ENCODE results near the gene LYPD1. TPM values are rescaled to one million over a fixed set of nuclear protein-coding genes. Genes with fewer than 3 reads are reported as not detected.

The LYPD1 gene
- total RNA-seq, 1 experiment from 2014 or later: not detected

DNA sequence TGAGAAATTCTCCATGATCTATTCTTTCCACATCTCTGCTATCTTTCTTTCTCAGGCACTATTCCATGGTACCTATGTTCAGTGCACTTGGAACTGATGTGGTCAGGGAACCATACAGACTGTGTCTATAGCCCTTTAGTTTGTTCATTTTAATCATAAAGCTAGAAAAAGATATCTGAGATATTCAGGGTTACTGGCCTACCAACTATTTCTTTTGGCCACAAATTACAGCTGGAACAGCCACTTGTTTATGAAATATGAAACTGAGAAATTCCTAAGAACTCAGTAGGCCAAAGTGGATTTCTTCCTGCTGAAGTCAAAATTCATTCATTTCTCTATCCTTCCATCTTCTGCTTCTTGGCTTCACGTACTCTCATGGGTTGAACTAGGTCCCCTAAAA, 22.8 kb upstream of the LYPD1 start (continued):
- TF ChIP-seq POLR2AphosphoS5 (IDR thresholded peaks at IDR 0.05; ENCODE audit: low read depth, low read length) (no peak), ELF1 (IDR thresholded peaks at IDR 0.05; ENCODE audit: borderline replicate concordance, low read depth) (no peak)

GRCh38 chr2:132691556-132691955, 21.6 kb upstream of the LYPD1 start:
- POLR2A ChIA-PET: no interaction called here
- CTCF ChIA-PET: no interaction called here
- no peak overlapping the region for H2AFZ ChIP-seq (ENCODE audit: low read depth, low read length, poor library complexity, severe bottlenecking)
- TF ChIP-seq POLR2AphosphoS5 (IDR thresholded peaks at IDR 0.05; ENCODE audit: low read depth, low read length) (no peak), SRF (IDR thresholded peaks at IDR 0.05; ENCODE audit: low read depth) (no peak), ZNF274 (IDR thresholded peaks at IDR 0.05; ENCODE audit: low read depth, low read length) (no peak), YY1 (IDR thresholded peaks at IDR 0.05; ENCODE audit: extremely low read depth, insufficient replicate concordance, low read depth, low read length) (no peak), CTCF (IDR thresholded peaks at IDR 0.05 in 2 of 3, conservative IDR thresholded peaks at IDR 0.05 in 1 of 3; ENCODE audit: borderline replicate concordance in 1 of 3, insufficient read depth in 1 of 3, low read depth in 2 of 3, low read length in 2 of 3) (no peak), ZBTB33 (IDR thresholded peaks at IDR 0.05; ENCODE audit: extremely low read depth, insufficient replicate concordance, low read length) (no peak), SIN3A (IDR thresholded peaks at IDR 0.05; ENCODE audit: low read depth) (no peak), EGR1 (IDR thresholded peaks at IDR 0.05; ENCODE audit: low read depth) (no peak), RAD21 (IDR thresholded peaks at IDR 0.05; ENCODE audit: low read depth) (no peak), CBX3 (IDR thresholded peaks at IDR 0.05; ENCODE audit: low read depth) (no peak), EZH2phosphoT487 (IDR thresholded peaks at IDR 0.05; ENCODE audit: borderline replicate concordance) (no peak), JUND (IDR thresholded peaks at IDR 0.05) (no peak), REST (IDR thresholded peaks at IDR 0.05; ENCODE audit: low read depth) (no peak), SP1 (IDR thresholded peaks at IDR 0.05; ENCODE audit: low read depth) (no peak), TCF7L2 (IDR thresholded peaks at IDR 0.05; ENCODE audit: borderline replicate concordance, extremely low read depth, insufficient read depth, insufficient read length) (no peak), ATF3 (IDR thresholded peaks at IDR 0.05) (no peak), POLR2A (IDR thresholded peaks at IDR 0.05; ENCODE audit: borderline replicate concordance, extremely low read depth, insufficient read depth, insufficient read length) (no peak), ZFX (IDR thresholded peaks at IDR 0.05) (no peak)
- TF ChIP-seq, protein P1, sequence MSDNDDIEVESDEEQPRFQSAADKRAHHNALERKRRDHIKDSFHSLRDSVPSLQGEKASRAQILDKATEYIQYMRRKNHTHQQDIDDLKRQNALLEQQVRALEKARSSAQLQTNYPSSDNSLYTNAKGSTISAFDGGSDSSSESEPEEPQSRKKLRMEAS (IDR thresholded peaks at IDR 0.05): no peak

More at GRCh38 chr2:132691556-132691955, 21.6 kb upstream of the LYPD1 start:
- no peaks in the 10 kb centered on the region for H3K79me2 ChIP-seq (ENCODE audit: insufficient read depth, low read length)
- intact Hi-C loops (cut with micrococcal nuclease): no loop called here
- no peaks in the 10 kb centered on the region for H3K9me3 ChIP-seq (ENCODE audit: control insufficient read depth in 1 of 2, insufficient read depth in 1 of 2, low read depth in 1 of 2, low read length in 2 of 2)
- no peaks in the 10 kb centered on the region for H3K9me2 ChIP-seq (ENCODE audit: insufficient read depth)
- H3K4me2 ChIP-seq (ENCODE audit: low read length): no peak overlapping the region
- no peaks in the 10 kb centered on the region for H3K27me3 ChIP-seq (ENCODE audit: insufficient read depth, low read length)
- ATAC-seq (no peak), DNase-seq (ENCODE audit: low read depth, low spot score) (no peak)
- BruUV-seq (replicated peaks): no TSS peak
- no peaks in the 10 kb centered on the region for H3K36me3 ChIP-seq (ENCODE audit: control insufficient read depth in 1 of 2, insufficient read depth in 2 of 2, low read length in 2 of 2)
- RAD21 ChIA-PET (ENCODE audit: low non-redundant PET in 1 of 2, low total read pairs in 2 of 2, uncharacterized antibody in 2 of 2, unreplicated experiment in 2 of 2): no interaction called here
- H3K4me1 ChIP-seq (ENCODE audit: control insufficient read depth in 1 of 2, insufficient read depth in 2 of 2, low read length in 2 of 2): no peaks in the 10 kb centered on the region
- no peak overlapping the region for H3K4me3 ChIP-seq (replicated peaks in 1 of 2; ENCODE audit: low read depth in 1 of 2, low read length in 2 of 2)
- H3K27ac ChIP-seq (ENCODE audit: low read depth, low read length): no peak overlapping the region
- H3K9ac ChIP-seq (ENCODE audit: low read length): no peak overlapping the region
- no peaks in the 10 kb centered on the region for H4K20me1 ChIP-seq (ENCODE audit: insufficient read depth)
